ENCODE measurements around the gene SORBS2.

Gene SORBS2

DNA sequence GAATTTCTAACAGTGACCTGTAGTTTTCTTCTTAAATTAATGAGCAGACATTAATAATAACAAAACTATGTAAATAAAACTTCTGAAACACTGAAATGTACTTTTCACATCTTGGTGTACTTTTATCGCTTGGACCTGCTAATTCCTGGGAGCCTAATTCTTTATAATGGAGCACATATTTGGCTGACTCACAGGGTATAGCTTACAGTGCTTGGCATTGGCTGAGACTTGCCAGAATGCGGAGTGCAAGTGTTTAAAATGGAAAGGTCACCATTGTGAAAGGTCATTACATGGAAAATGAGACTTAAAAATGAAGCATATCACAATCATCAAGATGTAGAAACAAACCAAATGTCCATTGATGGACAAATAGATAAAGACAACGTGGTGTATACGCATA, 139.4 kb downstream of the SORBS2 start:
- no peak for DNase-seq (ENCODE audit: low spot score)

DNA sequence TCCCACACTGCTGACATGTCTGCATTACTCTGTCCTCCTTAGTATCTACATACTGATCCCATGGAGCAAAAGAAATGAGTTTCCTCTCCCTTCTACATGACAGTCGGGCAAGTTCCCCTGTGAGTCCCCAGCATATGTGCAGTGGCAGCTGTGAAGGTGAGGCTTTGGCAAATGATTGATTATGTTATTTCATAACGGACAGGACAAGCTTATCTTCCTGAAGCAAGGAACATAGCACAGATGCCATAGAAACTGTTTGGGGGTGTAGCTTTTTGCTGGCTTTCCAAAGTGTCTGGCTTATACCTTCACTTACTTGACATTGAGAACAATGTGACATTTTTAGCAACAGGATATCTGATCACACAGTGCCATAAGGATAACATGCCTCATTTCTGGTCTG, 139.8 kb downstream of the SORBS2 start:
- no peak for DNase-seq (ENCODE audit: low spot score)

DNA sequence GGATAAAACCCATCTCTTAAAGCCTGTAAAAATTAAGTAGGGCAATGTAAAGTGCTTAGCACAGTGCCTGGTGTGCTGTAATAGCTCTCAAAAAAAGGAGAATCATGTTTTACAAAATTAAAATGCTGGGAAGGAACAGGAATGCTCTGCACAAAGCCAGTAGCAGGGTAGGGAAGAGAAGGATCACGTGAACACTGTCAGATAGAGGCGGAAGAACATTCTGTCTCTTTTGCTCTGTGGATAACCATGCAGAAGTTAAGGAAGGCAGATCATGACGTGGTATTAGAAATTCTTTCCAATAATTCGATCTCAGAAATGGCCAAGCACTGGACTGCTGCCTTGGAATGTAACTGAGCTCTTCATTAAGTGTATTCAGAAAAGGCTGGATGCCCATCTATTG, 140.5 kb downstream of the SORBS2 start:
- no peak for DNase-seq (ENCODE audit: low spot score)

DNA sequence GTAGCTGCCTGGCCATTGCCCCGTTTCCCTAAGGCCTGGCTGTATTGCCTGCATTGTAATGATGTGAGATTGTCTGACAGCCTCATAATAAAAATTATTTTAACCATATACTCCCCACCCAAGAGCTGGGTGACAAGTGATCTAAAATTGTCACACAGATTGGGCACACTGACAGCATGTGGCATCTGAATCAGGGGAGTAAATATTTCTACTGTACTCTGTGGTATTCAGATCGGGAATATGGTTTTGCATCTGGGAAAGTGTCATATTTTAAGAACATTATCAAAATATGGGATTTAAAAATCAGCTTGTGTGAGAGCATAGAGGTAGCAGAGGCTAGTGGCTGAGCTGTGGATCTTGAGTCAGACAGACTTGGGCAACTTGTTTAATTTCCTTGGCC, 140.9 kb downstream of the SORBS2 start:
- no peak for DNase-seq (ENCODE audit: low spot score)

DNA sequence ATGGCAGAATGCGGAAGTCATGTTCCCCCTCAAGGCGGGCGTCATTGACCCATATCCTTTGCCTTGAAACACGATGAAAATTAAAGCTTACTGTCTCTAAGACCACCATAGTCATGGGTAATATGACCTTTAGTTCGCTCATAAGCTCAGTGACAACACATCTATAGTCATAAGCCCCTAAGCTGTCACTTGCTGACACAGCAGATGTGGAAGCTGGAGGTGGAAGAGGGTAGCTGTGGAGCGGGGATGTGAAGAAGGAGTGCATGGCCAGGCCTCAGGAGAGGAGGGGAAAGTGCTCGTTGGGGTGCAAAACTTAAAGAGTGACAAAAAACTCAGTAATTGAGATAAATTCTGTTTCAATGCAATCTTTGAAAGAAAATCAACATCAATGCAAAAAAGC, 142.7 kb downstream of the SORBS2 start:
- DNase-seq (ENCODE audit: low spot score), result no peak

DNA sequence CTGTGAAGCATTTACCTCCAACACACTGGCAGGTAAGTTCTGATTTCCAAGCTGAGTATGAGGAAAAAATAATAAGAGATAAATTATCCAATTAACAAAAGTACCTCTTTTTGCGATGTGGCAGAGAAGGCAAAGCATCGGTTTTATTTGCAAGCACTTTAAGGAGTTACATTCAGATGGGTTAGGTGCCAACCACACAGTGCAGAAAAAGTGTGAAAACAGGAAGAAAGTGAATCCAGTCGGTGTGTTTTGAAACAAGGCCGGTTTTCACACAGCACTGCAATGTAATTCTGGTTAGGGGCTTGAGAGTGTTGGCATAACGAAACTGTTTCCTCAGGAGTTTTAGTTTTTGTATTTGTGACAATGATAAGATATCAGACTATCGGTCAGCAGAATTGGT, 145.8 kb downstream of the SORBS2 start:
- DNase-seq (ENCODE audit: low spot score), result no peak

DNA sequence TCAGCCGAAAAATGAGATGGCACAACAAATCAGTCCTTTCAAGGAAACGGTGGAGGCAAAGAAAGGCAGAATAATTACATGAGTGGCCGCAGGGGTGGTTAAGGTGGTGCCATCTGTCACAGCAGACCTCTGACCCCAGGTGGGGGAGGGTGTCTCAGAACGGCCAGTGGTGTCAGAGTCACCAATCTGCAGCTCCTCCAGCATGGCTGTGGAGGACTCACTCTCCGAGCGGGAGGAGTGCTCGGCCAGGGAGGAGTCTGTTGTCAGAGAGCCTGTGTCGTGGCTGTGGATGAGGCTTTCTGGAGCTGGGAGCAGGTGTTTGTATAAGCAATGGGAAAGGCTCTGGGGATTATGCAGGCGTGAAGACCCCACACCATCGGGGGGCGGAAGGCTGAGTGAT, 146.3 kb downstream of the SORBS2 start:
- DNase-seq (ENCODE audit: low spot score), result no peak

DNA sequence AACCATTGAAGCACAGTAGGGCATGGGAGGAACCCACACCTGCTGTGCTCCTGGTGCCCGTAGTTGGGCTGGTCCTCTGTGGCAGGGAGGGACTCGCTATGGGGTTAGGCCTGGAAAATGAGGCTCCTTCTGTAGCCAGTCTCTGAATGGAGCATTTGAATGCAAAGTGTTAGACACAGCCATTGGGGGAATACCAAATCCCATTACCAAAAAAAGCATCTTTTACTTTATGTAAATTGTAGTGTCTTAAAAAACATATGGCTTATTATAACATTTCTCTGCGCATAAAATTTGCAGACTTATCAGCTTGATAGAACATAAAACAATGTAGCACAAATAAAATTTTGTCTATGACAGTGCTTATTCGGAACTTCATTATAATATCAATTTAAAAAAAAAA, 147.5 kb downstream of the SORBS2 start:
- DNase-seq (ENCODE audit: low spot score), result no peak

DNA sequence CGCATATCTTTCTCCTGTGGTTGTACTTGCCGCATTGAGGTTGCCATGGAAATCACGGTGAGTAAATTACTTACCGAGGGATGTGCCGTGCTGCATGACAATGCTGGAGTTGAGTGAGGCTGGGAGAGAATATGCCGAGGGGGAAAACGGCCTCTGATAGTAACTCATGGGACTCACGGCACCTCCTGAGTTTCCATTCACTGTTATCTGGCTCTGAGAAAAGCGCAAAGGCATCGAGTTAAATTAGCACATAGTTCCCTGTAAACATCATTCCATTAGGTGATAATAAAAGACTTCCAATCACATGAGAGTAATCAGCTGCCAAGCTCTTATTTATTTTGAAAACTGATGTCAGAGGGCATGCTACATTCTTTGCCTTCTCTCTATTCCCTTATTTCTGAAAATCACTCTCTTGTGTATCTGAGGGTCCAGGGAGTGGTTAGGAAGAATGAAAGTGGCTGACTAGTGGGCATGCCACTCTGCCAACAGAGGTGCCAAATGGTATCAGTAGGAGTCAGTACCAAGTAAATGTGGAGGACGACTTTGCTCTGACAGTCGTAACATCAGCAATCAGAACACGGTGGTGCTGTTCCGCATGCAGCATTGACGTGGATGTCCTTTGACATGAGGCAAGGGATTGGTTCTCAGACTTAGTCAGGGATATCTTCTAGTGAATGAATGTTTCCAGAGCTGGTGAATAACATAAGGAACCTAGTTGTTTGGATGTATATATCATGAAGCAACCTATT, 149.8 kb downstream of the SORBS2 start:
- no peak for DNase-seq (ENCODE audit: low spot score)

DNA sequence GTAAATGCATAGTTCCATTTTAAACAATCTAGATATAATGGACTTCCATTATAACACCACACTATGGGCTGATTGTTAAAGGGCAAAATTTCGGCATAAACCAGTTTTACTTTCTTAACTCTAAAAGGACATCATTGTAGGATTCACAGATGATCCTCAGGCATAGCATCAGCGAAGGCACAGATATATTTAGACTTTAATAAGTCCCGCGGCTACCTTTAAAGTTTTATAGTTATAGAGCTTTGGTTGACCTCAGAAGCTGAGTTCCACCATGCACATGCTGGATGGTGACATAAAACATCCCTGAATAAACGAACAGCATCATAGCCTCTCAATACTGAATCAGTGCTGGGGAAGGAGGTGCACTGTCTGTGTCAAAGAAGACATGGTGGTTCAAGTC, 151.7 kb downstream of the SORBS2 start:
- no peak for DNase-seq (ENCODE audit: low spot score)

DNA sequence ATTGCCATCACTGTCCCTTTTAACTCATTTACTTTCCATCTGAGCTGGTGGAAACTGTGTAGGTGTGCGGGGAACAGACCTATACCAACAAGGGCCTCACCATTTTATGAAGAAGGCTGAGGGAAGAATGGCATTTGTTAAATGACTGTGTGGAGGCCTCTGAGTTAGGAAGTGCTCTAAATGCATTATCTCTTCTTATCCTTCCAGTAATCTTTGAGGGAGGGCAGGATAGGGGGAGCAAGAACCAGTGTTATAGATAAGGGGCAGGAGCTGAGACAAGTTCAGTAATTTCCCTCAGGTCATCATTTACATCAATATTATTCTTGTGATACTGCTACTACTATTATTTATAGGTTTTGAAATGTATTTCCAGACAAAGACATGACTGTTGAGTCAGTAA, 154.3 kb downstream of the SORBS2 start:
- no peak for DNase-seq (ENCODE audit: low spot score)

DNA sequence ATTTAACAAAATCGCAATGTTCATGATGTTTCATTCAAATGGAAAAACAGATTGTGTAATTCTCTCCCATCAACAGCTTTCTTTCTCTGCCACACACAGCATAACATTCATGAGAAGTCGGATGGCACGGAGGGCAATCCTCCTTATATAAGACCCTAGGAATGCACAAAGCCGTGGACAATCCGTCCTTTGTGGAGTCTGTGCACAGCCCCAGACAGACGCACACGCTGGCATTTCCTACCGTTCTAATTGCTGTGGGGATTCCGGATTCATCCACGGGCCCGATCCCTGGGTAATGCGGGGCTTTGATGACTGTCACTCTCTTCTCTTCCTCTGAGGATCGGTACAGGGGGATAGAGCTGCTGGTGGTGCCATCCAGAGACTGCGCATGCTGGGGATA, 154.8 kb downstream of the SORBS2 start:
- DNase-seq (ENCODE audit: low spot score), result no peak

DNA sequence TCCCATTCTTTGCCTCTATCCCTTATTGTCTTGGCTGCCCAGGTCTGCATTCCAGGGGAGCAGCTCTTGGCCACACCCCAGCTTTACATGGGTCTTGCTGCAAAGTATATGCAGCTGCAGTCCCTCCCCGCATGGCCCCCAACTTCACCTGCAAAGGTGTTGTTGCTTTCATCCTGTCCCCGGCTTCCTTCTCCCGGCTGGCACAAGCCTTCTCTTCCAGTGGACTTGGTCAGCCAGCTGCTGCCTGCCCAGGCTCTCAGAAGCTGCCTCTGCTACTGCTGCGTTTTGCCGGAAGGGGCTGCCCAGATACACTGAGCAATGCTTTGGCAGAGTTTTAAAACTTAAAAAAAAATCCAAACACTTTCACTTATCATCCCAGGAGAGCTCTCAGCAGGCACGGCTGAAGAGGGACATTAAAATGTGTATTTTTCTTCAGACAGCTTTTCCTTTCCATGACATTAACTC, 155.5 kb downstream of the SORBS2 start:
- no peak for DNase-seq (ENCODE audit: low spot score)

DNA sequence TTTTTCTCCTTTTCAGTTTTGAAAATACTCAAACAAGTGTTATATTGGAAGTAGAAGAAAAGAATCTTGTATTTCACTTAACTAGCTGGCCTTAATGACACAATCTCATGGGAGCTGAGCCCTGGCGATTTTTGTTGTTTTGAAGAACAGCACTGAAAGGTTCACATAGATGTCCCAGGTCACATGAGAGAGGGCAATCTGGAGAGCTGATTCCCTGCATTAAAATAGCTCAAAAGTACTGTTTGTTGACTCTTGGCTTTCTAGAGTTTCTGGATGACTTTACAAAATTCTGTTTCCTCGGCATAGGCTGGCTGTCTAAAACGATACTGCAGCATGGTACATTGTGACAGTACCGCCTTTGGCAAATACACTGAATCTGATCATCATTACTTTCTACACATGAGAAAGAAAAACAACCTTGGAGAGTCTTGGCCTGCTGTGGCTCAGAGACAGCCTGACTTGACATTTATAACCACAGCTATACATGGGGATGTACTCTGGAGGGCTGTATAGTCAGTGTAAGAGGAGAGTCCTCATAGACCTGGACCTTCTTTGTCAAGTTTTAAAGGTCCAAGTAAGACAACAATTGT, 156.9 kb downstream of the SORBS2 start:
- DNase-seq (ENCODE audit: low spot score), result no peak

DNA sequence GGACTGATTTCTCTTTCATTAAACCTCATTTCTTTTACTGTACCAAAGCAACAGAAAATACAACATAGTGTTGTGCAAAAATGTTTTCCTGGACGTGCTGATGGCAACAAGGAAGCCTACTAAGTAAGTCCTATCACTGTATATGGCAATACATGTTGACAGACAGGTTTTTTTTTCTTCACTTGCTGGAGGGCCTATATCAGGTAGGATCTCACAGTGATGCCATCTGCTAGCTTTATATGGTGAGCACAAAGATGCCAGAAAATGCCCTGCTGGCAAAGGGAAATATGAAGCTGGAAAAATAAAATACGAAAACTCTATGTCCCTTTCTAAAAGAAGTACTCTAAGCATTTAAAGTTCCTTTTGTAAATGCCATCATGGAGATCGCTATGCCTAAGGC, 157.7 kb downstream of the SORBS2 start:
- DNase-seq (ENCODE audit: low spot score), result no peak

DNA sequence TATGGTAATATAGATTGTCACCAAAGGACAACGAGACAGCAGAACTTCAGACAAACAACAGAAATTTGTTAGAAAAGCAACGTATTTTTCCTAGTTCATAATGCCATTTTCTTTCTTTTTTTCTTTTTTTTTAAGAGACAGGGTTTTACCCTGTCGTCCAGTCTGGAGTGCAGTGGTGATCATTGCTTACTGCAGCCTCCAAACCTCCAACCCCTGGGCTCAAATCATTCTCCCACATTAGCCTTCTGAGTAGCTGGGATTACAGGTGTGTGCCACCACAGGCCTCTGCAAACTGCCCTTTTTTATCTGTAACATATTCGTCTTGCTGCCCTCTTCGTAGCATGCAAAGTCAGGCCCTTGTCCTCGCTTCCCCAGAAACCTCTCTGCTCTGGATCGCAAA, 160.1 kb downstream of the SORBS2 start:
- no peak for DNase-seq (ENCODE audit: low spot score)

DNA sequence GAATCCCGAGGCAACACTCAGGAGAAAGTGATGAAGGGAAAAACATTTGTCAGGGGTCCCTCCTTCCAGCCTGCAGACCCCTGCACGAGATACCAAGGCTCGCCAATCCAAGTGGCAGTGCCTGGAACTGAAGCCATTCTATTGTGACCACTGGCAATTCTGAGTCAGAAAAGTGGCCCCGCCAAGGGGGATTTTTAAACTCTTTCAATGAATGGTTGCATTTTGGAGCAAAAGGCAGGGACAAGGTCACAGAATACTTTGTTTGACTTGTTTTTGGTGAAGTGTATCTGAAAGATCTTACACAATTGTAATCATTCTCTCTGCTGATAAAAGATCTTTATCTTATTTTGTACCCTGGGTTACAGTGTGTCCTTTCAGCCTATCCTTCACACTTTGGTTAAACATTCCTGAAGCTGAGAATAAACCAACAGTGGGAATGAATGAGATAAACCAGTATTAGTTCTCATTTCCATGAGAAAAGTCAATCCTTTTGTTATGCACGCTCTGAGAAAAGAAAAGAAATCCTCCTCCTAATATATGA, 160.8 kb downstream of the SORBS2 start:
- peak; percentile 3 for DNase-seq (ENCODE audit: low spot score)

DNA sequence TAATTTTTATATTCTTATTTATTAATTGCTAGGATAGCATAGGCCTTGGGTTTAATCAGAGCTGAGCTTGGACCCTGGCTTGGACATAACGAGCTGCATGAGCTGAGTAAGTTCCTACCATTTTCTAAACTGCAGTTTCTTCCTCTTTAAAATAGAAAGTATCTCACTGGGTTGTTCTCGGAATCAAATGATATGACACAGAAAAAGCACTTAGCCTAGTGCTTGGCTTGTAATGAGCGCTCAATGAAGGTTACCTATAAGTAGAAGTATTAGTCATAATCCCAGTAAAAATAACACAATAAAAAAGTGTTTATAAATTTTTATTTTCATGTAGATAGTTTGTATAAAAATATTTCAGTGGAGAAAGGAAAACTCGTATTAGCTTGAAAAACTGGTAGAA, 163.4 kb downstream of the SORBS2 start:
- no peak for DNase-seq (ENCODE audit: low spot score)

DNA sequence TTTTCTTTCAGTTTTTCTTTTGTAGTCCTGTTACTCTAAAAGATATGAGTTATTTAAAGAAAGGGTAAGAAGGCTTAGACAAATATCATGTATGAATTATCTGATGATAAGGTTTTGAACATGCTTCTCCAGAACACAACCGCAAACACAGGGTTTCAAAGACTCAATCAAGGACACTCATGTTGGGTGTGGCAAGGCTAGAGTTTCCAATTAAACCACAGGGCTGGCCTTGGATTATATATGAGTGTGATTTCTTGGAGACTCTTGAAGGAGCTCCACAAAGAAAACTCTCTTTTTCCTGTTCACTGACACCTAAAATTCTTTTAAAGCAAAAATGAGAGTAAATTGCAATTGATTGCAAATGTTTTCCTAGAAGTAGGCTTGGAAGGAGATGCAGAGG, 166.6 kb downstream of the SORBS2 start:
- no peak for DNase-seq (ENCODE audit: low spot score)

DNA sequence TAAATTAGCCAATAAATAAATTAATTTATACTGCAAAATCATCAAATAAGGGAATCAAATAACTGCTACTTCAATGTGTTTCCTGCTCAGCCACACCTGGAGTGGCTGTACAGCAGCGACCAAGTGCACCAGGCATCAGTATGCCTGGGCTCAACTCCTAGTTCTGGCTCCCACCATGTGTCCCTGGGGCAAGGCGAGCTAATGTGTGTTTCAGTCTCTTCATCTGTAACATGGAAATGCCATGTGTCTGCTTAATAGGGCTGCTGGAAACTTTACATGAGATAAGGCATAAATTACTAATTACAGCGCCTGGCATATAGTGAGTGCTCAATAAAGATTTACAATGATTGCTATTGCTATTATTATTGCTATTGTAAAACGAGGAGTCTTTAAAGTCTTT, 167.6 kb downstream of the SORBS2 start:
- DNase-seq (ENCODE audit: low spot score), result no peak

DNA sequence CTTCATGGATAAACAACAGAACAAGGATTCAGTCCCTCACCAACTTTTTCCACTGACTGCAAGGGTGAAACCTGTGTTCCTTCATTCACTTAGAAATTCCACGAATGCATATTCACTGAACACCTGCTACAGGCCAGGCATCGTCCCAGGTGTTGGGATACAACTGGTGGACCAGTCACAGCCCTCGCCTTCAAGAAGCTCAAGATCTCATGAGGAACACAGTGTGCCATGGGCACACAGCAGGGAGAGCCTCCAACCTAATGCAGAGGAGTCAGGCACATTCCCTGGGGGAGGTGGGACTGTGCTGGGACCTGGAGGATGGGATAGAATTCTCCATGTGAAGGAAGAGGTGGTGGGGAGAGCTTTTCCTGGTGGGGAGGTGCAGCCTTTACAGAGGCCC, 169.1 kb downstream of the SORBS2 start:
- no peak for DNase-seq (ENCODE audit: low spot score)

DNA sequence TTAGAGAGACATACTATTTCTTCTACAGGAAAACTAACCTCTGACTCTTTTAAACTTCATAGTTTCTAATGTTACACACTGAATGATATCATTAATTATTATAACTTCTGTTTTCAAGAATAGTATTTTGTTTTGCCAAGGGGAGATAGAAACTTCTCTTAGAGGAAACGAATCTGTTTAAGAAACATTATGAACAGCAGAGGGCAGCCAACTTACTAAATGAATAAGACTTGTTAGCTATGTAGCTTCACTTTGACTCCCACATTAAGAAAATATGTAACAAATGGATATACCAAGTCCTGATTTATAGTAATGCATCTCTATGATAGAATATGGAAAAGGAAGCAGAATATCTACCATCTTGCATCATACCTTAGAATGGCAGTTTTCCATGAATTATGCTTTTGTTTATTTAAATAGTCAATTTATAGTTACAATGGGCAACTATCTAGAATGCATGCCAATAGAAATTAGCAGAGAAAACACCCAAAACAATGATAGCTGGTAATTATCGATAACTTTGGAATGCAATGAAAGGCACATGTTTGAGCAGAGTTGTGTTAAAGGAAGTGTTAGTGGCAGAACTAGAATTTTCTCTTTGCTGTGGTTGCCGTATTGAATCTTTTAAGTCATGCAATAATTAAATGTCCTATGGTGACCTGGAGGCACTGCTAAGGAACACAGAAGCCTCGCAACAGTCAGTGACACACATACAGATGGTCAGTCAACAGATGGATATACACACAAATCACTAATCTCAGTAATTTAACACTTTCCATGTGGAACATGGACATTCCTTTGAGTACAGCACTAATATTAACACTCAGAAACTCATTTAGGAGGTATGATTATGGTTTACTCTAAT, 171.0 kb downstream of the SORBS2 start:
- peak; percentile 17 for DNase-seq (ENCODE audit: low spot score)

Data from HuH-7 (cell line).